Measurements from ENCODE around the gene NUDCD3.

The NUDCD3 gene

DNA sequence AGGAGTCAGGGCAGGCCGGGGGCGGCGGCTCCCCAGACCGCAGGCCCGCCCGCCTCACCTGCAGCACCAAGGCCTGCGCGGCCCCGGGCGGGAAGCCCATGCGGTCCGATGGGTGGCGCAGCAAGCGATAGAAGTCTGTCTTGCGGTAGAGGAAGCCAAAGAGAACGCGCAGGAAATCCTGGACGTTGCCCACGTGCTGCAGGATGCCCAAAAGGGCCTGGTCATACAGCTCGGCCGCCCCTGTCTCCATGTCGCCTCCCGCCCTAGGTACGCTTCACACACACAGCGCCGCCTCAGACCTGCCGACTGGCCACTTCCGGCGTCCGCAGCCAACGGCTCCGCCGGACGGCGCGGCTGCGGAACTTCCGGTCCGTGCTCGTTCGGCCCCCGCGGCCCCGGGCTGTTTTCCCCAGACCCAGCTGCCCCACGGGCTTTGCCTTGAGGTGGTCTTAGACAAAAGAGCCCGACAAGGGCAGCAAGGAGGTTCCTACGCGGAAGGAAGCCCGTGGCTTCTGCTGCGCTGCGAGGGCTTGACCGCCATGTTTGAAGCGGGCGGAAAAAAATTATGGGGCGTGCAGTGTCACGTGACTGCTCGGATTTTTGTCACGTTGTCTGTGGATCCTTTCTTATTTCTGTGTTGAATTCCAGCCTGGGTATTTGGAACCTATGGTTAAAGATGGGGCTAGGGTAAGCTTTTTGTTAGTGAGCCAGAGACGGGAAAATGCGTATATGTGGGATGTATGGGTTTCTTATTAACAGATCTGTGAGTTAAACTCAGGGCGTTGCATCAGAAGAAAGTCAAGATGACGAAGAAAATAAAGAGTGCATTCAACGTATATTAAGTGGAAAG is at the start of gene NUDCD3:
NUDCD3 (minus strand) TSS at position 308 of the 850 bp plus-strand sequence; CDS start at position 250, 58 bp downstream.
- peak; percentile 65 for DNase-seq (ENCODE audit: low read depth)

DNA sequence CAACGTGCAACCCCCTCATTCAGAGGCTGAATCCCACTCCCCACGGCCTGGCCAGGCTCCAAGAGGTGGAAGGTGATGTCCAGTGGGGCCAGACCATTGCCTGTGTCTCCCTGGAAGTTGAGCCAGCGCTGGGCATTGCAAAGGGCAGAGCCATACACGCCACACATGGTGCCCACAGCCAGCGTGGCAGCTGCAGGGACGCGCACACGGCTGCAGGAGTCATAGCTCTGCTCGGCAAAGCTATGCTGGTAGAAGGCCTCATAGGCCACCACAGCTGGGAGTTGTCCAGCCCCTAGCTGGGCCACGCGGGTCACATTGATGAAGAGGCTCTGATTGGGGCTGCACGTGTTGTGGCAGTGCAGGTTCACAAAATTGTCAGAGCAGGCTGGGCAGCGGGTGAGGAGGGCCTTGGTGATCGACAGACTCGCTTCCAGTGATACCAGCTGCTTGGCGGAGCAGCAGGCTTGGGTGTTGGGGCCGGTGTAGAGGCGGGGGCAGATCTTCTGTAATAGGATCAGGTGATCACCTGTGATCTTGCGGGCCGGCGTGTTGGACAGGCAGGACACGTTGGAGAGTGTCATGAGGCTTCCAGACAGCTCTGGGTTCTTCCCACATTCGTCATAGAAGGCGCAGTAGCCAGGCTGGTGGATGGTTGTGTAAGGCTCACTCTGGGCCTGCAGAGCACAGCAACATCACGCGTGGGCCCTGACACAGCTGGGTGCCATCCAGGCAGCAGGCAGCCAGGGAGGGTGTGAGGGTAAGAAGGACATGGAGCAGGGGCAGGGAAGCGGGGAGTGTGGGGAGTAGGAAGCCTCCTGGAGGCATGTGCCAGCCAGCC is 49.4 kb upstream of the NUDCD3 start:
- DNase-seq (ENCODE audit: low read depth): no peak

DNA sequence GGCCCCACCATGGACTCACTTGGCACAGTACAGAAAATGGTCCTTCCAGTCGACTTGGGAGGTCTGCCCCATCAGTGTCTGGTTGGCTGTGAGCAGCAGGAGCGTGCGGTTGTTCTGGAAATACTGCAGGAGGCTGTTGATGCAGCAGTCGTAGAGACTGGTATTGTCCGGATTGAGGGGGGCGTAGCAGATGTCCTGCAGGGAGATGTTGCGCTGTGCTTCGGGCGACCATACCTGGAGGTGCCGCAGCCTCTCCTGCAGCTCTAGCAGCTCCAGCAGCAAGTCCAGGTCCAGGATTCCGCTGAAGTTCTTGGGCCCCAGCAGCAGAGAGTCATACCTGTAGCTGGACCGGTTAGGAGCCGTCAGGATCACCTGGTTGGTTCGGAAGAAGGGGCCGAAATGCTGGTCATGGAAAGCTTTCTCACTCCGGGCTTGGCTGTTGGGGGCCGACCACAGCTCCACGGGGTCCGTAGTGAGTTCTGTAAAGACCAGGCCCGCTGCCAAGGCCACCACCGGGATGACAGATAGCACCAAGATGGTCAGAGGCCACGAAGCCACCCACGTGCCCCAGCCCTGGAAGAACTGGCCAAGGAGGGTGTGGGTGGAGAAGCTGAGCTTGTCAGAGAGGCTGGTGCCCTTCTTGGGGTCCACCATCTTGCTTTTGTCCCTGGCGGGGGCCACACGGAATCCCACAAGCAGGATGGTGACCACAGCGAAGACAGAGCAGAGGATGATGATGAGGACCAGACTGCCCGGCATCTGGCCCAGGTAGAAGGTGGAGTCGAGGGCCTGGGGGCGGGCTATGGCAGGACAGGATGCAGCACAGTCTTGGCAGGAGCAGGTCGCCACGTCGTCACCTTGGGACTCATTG is 48.6 kb upstream of the NUDCD3 start:
- DNase-seq (ENCODE audit: low read depth): no peak

DNA sequence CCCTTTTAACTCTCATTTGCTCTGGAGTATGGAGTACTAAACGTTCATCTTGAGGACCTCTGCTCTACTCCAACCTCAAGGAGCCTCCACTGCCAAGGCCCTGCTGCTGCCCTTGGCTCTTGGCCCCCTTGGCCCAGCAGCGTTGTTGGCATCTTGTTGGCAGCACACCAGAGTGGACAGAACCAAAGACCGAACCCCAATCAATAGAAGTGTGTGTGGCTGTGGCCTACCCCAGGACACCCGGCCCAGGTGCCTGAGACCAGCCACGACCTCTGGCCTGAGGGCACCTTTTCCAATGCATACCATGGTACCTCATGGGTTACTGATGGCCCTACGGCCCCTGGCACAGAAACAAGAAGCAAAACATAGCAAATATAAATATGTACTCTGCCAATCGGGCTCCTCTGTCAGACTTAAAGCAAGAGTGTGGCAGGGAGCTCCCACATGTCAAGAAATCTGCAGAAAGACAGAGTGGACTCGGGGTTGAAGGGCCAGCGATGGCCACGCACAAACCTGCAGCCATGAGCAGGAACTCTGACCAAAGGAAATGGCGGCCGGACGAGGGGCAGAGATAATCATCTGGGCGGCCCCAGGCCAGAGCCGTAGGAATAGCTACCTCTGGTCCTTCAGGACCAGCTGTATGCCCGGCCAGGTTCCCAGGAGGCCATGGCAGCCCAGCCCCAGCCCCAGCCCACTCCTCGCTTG is 47.8 kb upstream of the NUDCD3 start:
- no peak for DNase-seq (ENCODE audit: low read depth)

DNA sequence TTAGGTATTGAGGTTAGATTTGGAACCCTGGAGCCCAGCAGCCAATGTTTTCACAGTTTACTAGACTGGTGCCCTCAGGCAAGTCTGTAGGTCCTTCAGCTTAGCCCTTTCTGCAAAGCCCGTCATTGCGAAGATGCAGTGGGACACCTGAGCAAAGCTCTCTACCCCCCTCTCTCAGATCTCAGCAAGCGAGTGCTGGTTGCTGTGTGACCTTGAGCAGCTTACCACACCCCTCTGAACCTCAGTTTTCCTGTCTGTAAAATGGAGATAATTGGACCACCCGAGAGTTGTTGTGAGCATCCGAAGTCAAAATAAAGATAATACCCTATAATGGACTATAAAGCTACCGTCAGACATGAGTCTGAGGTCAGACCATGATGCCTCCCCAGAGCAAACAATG is 47.0 kb upstream of the NUDCD3 start:
- no peak for DNase-seq (ENCODE audit: low read depth)

DNA sequence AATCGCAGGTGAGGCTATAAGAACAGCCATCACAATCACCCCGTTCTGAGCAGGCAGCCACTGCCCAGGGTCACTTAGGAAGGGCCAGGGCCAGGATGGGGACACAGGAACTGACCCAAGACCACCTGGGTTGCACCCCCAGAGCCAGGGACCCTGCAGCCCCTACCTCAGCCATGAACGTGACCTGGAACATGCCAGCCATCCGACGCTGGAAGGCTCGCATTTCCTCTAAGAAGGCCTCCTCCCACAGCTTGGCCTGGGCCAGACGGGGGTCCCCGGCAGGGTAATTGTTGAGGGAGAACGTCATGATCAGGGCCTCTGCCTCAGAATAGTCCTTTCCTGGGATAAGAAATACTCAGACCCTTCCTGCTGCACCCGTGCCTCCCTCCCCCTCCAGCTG is 45.6 kb upstream of the NUDCD3 start:
- DNase-seq (ENCODE audit: low read depth): no peak

DNA sequence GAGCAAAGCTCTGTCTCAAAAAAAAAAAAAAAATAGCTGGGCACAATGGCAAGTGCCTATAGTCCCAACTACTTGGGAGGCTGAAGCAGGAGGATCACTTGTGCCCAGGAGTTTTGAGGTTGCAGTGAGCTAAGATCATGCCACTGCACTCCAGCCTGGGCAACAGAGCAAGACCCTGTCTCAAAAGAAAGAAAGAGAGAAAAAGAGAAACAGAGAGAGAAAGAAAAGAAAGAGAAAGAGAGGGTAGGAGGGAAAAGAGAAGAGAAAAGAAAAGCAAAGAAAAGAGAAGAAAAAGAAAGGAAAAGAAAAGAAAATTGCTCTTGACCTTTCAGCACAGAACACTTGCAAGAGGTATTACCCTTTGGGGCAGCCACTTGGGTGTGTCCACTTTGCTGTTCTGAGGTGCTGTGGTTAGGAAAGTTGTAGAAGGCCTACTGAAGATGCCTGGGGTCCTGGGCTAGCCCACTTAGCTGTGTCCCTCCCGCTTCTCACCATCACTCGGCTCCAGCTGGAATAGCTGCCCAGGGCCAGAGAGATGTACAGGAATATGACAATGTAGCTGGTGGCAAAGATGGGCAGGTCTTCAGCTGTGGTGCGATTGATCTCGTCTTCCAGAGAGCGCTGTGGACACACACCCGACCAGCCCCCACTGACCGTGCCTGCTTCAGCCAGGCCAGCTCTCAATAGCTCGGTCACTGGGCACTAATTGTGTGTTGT is 45.0 kb upstream of the NUDCD3 start:
- no peak for DNase-seq (ENCODE audit: low read depth)

DNA sequence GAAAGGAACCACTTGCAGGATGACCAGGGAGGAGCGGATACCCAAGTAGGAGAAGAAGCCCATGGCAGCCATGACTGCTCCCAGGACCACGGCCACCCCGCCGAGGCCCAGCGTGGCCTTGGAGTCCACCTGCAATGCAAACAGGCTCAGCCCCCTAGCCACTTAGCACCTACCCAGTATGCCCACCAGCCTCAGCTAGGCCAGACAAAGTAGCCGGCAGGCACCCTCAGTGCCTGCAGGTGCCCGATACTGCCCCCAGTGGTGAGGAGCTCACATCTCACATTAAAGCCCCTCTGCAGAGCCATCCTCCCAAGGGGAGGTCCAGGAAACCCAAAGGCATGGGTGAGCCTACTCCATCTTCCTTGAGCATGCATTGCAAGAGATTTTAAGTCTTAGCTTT is 44.0 kb upstream of the NUDCD3 start:
- DNase-seq (ENCODE audit: low read depth): peak; percentile 9

DNA sequence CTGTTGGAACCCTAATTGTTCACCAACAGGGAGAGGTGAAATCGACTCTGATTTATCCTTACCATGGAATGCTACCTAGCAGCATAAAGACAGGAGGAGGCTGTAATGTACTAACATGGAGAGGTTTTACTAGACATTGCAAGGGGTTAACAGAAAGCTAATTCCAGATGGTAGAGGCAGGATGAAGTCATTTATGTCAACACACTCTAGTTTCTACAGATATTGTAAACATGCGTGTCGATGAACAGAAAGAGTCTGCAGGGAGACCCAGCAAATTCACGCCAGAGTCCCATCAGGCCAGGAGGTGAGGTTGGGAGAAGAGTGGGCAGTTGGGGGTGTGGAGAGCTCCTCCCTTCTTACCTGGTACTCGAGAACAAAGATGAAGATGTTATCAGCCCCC is 43.6 kb upstream of the NUDCD3 start:
- no peak for DNase-seq (ENCODE audit: low read depth)

DNA sequence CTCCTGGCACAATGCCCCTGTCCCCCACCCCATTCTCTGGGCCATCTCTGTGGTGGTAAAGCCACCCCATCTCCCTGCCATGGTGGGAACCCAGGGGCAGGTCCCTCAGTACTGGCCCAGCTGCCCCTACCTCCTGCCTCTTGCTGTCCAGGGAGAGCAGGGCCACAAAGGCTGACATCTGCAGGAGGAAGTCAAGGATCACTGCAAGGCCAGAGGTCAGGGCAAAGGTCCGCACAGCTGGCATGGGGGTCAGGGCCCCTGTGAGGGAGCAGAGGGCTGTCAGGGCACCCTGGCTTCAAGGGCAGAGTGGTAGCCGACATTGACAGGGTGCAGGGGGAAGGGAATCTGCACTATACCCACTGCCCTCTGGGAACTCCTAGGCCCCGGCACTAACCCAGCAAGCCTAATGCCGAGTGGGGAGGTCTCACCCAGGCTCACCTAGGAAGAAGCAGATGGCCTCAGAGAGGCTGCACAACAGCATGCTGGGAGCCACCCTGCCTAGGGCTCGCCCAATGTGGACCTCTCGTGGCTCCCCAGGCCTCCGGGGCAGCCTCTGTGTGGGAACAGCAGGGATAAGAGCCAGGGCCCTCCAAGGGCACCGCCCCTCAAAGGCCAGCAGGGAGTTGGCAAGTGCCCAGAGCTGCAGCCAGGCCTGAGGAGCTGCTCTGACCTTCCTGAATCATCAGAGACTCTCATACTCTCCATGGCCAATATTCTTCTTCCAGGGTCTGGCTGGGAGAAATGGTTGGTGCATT is 43.0 kb upstream of the NUDCD3 start:
- DNase-seq (ENCODE audit: low read depth): no peak

DNA sequence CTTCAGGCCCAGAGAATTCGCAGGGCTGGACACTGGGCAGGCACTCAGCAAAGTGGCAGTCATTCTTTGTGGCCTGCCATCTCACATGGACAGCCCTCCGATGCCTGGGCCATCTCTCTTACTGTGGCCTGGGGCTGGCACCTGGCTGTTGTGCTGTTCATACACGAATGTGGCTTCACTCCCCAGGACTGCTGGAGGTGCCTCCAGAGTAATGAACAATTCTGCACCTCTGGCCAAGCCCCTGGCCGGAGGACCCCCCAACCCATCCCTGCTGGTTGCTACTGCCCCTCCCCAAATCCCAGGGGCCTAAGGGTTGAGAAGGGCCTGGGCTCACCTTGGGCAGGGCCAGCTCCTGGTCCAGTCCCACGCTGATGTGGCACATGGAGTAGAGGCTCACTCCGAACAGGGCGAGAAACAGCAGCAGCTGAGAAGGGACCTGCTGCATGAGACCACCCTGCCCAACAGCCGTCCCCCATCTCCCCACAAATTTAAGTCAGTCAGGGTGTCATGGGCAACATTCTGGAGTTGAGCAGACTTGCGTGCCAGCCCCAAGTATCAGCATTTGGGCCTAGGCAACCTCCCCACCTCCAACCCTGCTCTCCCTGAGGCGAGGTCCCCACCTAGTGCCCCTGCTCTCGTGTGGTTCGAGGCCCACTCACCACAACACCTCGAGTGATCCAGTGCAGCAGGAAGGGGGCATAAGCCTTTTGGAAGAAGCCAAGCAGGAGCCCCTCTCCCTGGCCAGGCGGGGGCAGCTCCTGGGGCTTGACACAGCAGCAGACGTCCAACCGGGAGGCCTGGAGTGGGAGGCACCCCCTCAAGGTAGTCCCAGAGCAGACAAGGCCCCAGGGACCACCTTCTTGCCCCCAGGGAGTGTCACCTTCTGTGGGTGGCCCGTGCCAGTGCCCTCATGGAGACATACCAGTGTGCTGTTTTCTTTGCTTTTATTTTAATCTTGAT is 41.2 kb upstream of the NUDCD3 start:
- no peak for DNase-seq (ENCODE audit: low read depth)

DNA sequence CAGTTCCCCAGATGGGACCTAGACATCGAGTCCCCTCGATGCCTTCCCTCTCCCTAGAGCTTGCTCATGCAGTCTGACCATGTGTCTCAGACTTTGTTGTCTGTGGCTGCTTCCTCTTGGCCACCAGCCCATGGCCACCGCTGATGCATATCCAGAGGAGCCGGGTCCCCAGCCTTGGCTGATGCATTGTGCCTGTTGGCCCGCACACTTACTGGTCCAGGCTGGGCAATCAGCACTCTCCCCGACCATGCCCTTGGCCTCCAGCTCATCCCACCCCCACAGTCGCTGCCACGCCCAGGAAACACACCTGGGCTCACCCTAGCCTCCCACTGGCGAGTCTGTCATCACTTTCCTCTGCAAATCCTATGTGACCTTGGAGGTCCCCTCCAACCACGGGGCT is 40.5 kb upstream of the NUDCD3 start:
- no peak for DNase-seq (ENCODE audit: low read depth)

DNA sequence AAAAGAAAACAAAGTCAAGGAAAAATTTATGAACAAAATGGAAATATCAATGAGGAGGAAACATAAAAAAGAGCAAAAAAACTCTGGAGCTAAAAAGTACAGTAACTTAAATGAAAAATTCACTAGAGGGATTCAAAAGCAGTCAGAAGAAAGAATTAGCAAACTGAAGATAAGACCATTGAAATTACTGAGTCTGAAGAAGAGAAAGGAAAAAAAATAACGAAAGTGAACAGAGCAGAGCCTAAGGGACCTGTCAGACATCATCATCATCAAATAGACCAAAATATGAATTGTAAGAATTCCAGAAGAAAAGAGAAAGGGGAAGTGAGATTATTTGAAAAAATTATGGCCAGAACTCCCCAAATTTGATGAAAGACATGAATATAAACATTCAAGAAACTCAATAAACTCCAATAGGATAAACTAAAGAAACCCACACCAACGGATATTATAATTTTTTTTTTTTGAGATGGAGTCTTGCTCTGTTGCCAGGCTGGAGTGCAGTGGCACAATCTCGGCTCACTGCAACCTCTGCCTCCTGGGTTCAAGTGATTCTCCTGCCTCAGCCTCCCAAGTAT is 34.4 kb upstream of the NUDCD3 start:
- no peak for DNase-seq (ENCODE audit: low read depth)

DNA sequence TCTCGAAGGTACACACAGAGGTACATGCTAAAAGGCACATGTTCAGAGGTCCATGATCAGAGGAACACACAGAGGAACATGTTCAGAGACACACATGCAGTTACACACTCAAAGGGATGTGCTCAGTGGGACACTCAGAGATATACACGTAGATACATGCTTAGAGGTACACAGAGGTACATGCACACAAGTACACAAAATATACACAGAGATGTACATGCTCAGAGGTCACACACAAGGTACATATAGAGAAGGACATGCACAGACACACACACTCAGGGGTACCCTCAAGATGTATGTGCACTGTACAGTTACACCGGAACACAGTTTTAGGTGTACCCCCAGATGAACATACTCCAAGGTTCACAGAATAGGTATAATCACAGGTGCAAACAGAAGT is 31.9 kb upstream of the NUDCD3 start:
- no peak for DNase-seq (ENCODE audit: low read depth)

DNA sequence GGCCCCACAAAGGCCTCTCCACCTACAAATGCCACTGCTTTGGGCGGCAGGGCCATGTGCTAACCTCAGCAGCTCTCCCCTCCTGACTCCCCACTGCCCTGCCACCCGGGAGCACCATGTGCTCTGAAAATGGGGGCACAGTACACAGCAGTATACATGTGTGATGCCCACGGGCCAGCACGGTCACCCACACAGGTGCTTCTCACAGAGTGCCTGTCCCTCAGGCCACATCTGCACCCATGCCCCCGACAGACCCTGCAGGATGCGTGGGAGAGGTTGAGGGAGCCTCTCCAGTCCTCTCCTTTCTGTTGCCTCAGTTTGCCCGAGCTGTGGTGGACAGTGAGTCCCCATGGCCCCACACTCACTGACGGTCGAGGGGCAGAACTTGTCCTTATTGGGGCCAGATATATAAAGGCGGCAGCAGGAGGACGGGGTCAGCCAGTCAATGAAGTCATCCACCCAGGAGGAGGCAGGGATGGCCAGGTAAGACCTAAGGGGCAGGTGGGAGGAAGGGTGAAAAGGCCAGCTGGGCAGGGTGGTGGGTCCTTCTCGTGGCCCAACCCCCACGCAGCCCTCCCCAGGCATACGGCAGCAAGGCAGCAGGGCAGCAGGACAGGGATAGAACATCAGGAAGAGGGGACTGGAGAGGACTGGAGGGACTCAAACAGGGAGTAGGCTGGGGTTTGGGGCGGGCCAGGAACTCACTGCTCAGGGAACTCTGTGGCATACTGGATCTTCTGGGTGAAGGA is 31.1 kb upstream of the NUDCD3 start:
- DNase-seq (ENCODE audit: low read depth): no peak

DNA sequence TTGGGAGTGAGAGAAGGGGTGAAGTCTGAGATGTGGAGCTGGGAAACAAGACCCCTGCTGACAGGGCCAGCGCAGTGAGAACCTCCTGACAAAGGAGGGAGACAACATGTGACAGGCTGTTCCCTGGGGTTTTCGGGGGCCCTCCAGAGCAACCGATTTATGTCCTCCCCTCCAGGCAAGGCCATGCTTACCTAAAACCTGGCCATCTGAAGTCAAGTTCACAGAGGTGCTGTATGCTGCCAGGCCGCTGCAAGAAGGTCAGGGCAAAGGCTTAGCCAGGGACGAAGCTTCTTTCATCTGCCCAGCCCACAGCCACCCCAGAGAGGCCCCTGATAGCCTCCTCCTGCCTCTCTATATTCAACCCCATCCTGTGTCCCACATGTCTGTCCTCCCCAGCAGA is 30.1 kb upstream of the NUDCD3 start:
- DNase-seq (ENCODE audit: low read depth): no peak

DNA sequence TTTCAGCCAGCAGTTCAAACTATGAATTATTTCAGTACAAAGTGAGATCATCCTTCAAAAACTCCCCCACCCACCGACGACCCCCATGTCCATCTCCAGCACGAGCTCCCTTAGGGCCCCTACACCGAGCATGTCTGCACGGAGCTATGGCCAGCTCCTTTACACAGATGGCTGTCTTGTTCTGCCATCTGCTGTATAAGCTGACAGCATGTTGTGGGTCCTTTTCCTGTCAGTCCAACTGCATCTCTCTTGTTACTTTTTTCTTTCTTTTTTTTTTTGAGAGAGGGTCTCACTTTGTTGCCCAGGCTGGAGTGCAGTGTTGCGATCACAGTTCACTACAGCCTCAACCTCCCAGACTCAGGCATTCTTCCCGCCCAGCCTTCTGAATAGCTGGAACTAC is 29.1 kb upstream of the NUDCD3 start:
- no peak for DNase-seq (ENCODE audit: low read depth)

DNA sequence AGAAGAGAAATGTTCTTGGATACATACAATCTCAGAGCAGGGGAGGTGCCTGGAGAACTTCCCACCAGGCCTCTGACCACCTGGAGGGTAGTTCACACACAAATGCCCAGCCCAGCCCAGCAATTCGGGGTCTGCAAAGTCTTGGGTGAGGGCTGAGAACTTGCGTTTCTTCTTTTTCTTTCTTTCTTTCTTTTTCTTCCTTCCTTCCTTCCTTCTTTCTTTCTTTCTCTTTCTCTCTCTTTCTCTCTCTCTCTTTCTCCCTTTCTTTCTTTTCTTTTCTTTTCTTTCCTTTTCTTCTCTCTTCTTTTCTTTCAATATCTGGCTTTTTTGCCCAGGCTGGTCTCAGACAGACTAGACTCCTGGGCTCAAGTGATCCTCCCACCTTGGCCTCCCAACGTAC is 28.3 kb upstream of the NUDCD3 start:
- no peak for DNase-seq (ENCODE audit: low read depth)
